Stimulated activated CD8-positive, alpha-beta memory T cell treated with anti-CD3 and anti-CD28 coated beads, Interleukin-7, amount 100 ng/mL, for 4 hours (primary cell): ENCODE results near the gene NFKB2.

Experiments
- DNase-seq, 2 donors: peaks; one replicate each; pipeline ENCODE4 v3.0.0-alpha.2; 2020; ENCODE audit warnings: low read depth in 2 of 2

Gene NFKB2

DNA sequence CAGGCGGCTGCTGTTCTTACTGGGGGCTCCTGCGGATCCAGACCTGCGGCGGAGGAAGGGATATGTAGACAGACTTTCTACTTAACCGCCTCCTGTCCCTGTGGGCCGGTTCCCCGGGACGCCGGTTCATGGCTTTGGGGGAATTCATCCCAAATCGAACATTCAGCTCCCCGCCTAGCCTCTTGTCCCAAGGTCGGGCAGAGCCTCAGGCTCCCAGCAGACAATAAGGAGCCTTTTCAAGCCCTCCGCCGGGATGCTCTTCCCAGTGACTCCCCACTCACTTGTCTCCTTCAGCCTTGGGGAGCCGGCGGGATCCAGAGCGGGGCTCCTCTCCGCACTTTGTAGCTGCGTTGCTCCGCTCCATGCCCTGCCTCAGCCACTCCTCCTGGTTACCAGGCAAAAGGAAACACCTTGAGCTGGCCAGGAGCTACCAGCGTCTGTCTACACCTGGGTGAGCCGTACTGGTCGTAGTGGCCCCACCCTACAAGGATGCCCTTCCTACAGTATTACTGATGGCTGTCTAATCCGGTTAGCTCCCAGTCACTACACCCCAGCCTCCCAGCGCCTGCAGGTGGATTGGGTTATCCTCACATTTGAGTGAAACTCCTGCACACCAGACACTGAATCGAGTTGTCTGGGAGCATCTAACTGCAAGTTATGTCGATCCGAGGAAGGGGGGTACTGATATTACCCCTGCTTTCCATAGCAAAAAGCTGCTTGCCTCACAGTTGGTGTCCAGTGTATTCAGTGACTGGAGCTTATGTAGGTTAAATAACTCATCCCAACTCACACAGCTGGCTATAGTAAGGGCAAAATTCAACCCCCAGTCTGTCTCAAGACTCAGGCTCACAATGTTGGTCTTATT is 55.8 kb downstream of the NFKB2 start, which contains the start of gene C10orf95:
TSS of gene C10orf95 (minus strand) at position 439 of the 865 bp plus-strand sequence. CDS start 450 bp downstream, outside the sequence.
- DNase-seq: no peak
